B cell (primary cell): Measurements from ENCODE around the gene QRICH2. TPM values are rescaled to one million over a fixed set of nuclear protein-coding genes. Genes with fewer than 3 reads are reported as not detected.

ENCODE experiments used
- ATAC-seq: fragments of 200-7000 bp; cut with Tn5 transposase; one replicate; pipeline ENCODE4 v1.10.0; 2021; ENCODE audit warnings: low read depth, mild to moderate bottlenecking, moderate number of reproducible peaks, moderate library complexity
- CTCF ChIA-PET: fragments of 350-600 bp; sonication (Branson Sonifier 250); formaldehyde crosslinking; loops from one replicate; lab custom pipeline; 2021; ENCODE audit warnings: antibody characterized with exemption, inconsistent platforms; lab: Charles Lee
- POLR2A ChIA-PET: fragments of 350-600 bp; sonication (Branson Sonifier 250); formaldehyde crosslinking; loops from one replicate; lab custom pipeline; 2021; ENCODE audit warnings: antibody characterized with exemption; lab: Charles Lee
- DNase-seq: peaks from one replicate; pipeline ENCODE4 v3.0.0; 2013
- H2AFZ ChIP-seq: 2 replicates; pipeline ENCODE4 v1.6.1; 2012; ENCODE audit warnings: mild to moderate bottlenecking, low read depth, low read length; ENCODE audit not compliant: insufficient read depth, poor library complexity, severe bottlenecking
- H3K27ac ChIP-seq, 2 donors: 1 replicate in 1 of 2; 2 replicates in 1 of 2; pipeline ENCODE4 v1.5.1; 2012 to 2013; ENCODE audit warnings: low read length in 2 of 2, mild to moderate bottlenecking in 2 of 2, moderate library complexity in 1 of 2
- H3K27me3 ChIP-seq, 4 experiments: fragments of 200-600 bp in 1 of 4; sonication (generic) in 1 of 4; replicated peaks in 1 of 4; 1 replicate in 2 of 4; 2 replicates in 2 of 4; pipeline versions ENCODE4 v1.6.1 to v1.7.0; 2013 to 2016; ENCODE audit warnings: low read length in 3 of 4, mild to moderate bottlenecking in 2 of 4, mixed read lengths in 1 of 4, moderate library complexity in 1 of 4; ENCODE audit not compliant: insufficient read depth in 4 of 4, control insufficient read depth in 3 of 4; ENCODE audit errors: control extremely low read depth in 1 of 4
- H3K36me3 ChIP-seq, 2 experiments: replicated peaks in 1 of 2; 1 replicate in 1 of 2; 2 replicates in 1 of 2; pipeline versions ENCODE4 v1.6.1 to v1.7.1; 2013; ENCODE audit warnings: low read length in 1 of 2; ENCODE audit not compliant: insufficient read depth in 2 of 2, control insufficient read depth in 1 of 2; ENCODE audit errors: control extremely low read depth in 1 of 2, extremely low read depth in 1 of 2
- H3K4me1 ChIP-seq, 2 donors: fragments of 200-600 bp in 1 of 2; sonication (generic) in 1 of 2; 1 replicate in 1 of 2; 2 replicates in 1 of 2; pipeline versions ENCODE4 v1.5.1 to v1.6.1; 2013 to 2017; ENCODE audit warnings: low read length in 2 of 2; ENCODE audit not compliant: control insufficient read depth in 2 of 2, insufficient read depth in 2 of 2
- H3K4me2 ChIP-seq: replicated peaks from 2 replicates; pipeline ENCODE3; 2012; ENCODE audit warnings: mild to moderate bottlenecking, low read depth, low read length; ENCODE audit not compliant: poor library complexity, severe bottlenecking
- H3K4me3 ChIP-seq, 5 experiments: fragments of 200-600 bp in 1 of 5; sonication (generic) in 1 of 5; 1 replicate in 3 of 5; 2 replicates in 2 of 5; pipeline versions ENCODE4 v1.5.1 to v1.7.0; 2011 to 2016; ENCODE audit warnings: low read length in 4 of 5, mild to moderate bottlenecking in 4 of 5, low read depth in 2 of 5, control low read depth in 1 of 5, moderate library complexity in 1 of 5; ENCODE audit not compliant: insufficient read depth in 1 of 5; ENCODE audit errors: control extremely low read depth in 1 of 5, extremely low read depth in 1 of 5
- H3K79me2 ChIP-seq: fragments of 200-600 bp; sonication (generic); one replicate; pipeline ENCODE4 v1.6.0; 2016; ENCODE audit warnings: low read length; ENCODE audit not compliant: control insufficient read depth, insufficient read depth
- H3K9ac ChIP-seq: fragments of 200-600 bp; sonication (generic); 2 replicates; pipeline ENCODE4 v1.6.1; 2017; ENCODE audit warnings: mild to moderate bottlenecking, low read length, moderate library complexity
- H3K9me3 ChIP-seq, 3 donors: one replicate each; pipeline versions ENCODE4 v1.6.1 to v1.7.1; 2013; ENCODE audit warnings: low read length in 2 of 3; ENCODE audit not compliant: control insufficient read depth in 2 of 3, insufficient read depth in 1 of 3; ENCODE audit errors: control extremely low read depth in 1 of 3
- H4K20me1 ChIP-seq: 2 replicates; pipeline ENCODE4 v1.6.0; 2012; ENCODE audit warnings: mild to moderate bottlenecking, low read length; ENCODE audit not compliant: insufficient read depth, control insufficient read depth, poor library complexity, severe bottlenecking
- H3K27ac Mint-ChIP-seq: one replicate; pipeline ENCODE4 v1.8.0; 2021; ENCODE audit warnings: mixed read lengths
- H3K27me3 Mint-ChIP-seq: one replicate; pipeline ENCODE4 v1.8.0; 2021; ENCODE audit warnings: mixed read lengths
- H3K4me1 Mint-ChIP-seq: one replicate; pipeline ENCODE4 v1.8.0; 2021; ENCODE audit warnings: mixed read lengths
- H3K4me3 Mint-ChIP-seq: one replicate; pipeline ENCODE4 v1.8.0; 2021; ENCODE audit warnings: mixed read lengths
- H3K9me3 Mint-ChIP-seq: one replicate; pipeline ENCODE4 v1.8.0; 2022; ENCODE audit warnings: mixed read lengths; ENCODE audit not compliant: insufficient read depth
- EZH2 ChIP-seq: IDR thresholded peaks from 2 replicates; pipeline ENCODE4 v1.6.1; 2012; ENCODE audit warnings: borderline replicate concordance, low read depth, mild to moderate bottlenecking, moderate library complexity, low read length; ENCODE audit not compliant: insufficient read depth, poor library complexity, severe bottlenecking
- WGBS: methylation state at CpG from one replicate; pipeline ENCODE4 v1.1.5; 2013; ENCODE audit warnings: missing lambda C conversion rate; ENCODE audit not compliant: insufficient coverage; 5-methylcytosine and 5-hydroxymethylcytosine counted together
- intact Hi-C: fragments of 100-400 bp; cut with micrococcal nuclease; formaldehyde crosslinking; loops from one replicate; pipeline ENCODE4 v1.10.0; 2022
- polyA plus RNA-seq: library from polyadenylated mRNA; depleted of rRNA; stranded (reverse); fragments of >200 nt; gene quantifications from 2 replicates; pipeline ENCODE4 v1.2.3, GENCODE V29; 2012
- total RNA-seq, 2 donors: library from RNA; stranded (reverse); fragments of 120-200 nt in 1 of 2; gene quantifications; 1 replicate in 1 of 2; 2 replicates in 1 of 2; pipeline versions ENCODE4 v1.2.3 to v1.2.4, GENCODE V29; 2013 to 2022
- TF ChIP-seq, protein P1 (sequence below): fragments of 200-600 bp; IDR thresholded peaks from one replicate; pipeline ENCODE4 v1.8.0; 2022; ENCODE audit warnings: antibody characterized with exemption, mild to moderate bottlenecking

QRICH2 gene
- total and polyA plus RNA-seq, 2 donors (not counting 1 experiment from before 2014, with no cell fraction given), result 4.4 to 4.5 TPM

- ATAC-seq (peak; percentile 35), DNase-seq (peak; percentile 88)
- Mint-ChIP-seq H3K9me3 (no peaks in the 10 kb centered on the region), H3K4me1 (peaks cover 59% of the 10 kb centered on the region), H3K4me3 (peak overlapping the region; percentile 15), H3K27me3 (no peaks in the 10 kb centered on the region), H3K27ac (peak overlapping the region; percentile 90)
- ChIA-PET POLR2A (interaction anchor here (0.5 to 5.6 kb wide), 5 partner anchors 10 to 158 kb away, joined by 3 to 44 read pairs (median 4); partner anchors contain the start of gene UBALD2), CTCF (interaction anchor here (0.6 to 16.7 kb wide), 10 partner anchors 8 to 252 kb away, joined by 3 to 435 read pairs (median 4); partner anchors contain the start of gene UBALD2)
- Histone ChIP-seq H3K4me2 (peak overlapping the region; percentile 52), H3K27ac (peak overlapping the region; percentile 58 to 59), H4K20me1 (no peaks in the 10 kb centered on the region), H3K79me2 (no peaks in the 10 kb centered on the region), H3K4me3 (no peak overlapping the region), H3K4me1 (peaks cover 51 to 60% of the 10 kb centered on the region in 2 donors), H3K9ac (no peak overlapping the region), H3K27me3 (no peaks in the 10 kb centered on the region), H3K9me3 (peaks cover 0 to 5% (median 0%) of the 10 kb centered on the region in 3 donors), H3K36me3 (no peaks in the 10 kb centered on the region), H2AFZ (peak overlapping the region; percentile 17)
- WGBS, result 25% methylated on average over 11 of the region's 11 CpGs
- TF ChIP-seq, protein P1, sequence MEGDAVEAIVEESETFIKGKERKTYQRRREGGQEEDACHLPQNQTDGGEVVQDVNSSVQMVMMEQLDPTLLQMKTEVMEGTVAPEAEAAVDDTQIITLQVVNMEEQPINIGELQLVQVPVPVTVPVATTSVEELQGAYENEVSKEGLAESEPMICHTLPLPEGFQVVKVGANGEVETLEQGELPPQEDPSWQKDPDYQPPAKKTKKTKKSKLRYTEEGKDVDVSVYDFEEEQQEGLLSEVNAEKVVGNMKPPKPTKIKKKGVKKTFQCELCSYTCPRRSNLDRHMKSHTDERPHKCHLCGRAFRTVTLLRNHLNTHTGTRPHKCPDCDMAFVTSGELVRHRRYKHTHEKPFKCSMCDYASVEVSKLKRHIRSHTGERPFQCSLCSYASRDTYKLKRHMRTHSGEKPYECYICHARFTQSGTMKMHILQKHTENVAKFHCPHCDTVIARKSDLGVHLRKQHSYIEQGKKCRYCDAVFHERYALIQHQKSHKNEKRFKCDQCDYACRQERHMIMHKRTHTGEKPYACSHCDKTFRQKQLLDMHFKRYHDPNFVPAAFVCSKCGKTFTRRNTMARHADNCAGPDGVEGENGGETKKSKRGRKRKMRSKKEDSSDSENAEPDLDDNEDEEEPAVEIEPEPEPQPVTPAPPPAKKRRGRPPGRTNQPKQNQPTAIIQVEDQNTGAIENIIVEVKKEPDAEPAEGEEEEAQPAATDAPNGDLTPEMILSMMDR, result no peak
- no peak for TF ChIP-seq EZH2
- intact Hi-C loops, result loop anchor here (2.0 to 10.0 kb wide), 2 partner anchors 13 to 219 kb away; no protein-coding TSS in a partner anchor
These were observed 32.0 kb downstream of the QRICH2 start for GRCh38 chr17:76276069-76276431.

GRCh38 chr17:76275382-76276068 lies 32.6 kb downstream of the QRICH2 start:
- ATAC-seq (no peak), DNase-seq (no peak)
- ChIA-PET POLR2A (interaction anchor here (0.5 to 5.6 kb wide), 5 partner anchors 9 to 159 kb away, joined by 3 to 44 read pairs (median 4); partner anchors contain the start of gene UBALD2), CTCF (interaction anchor here (0.7 to 16.7 kb wide), 15 partner anchors 9 to 252 kb away, joined by 3 to 435 read pairs (median 5); partner anchors contain the start of gene UBALD2)
- H3K4me1 ChIP-seq, result peaks cover 56 to 66% of the 10 kb centered on the region in 2 donors
- no peak overlapping the region for H3K9ac ChIP-seq
- Mint-ChIP-seq H3K27me3 (no peaks in the 10 kb centered on the region), H3K4me1 (peaks cover 64% of the 10 kb centered on the region), H3K9me3 (no peaks in the 10 kb centered on the region), H3K27ac (peak overlapping the region; percentile 90), H3K4me3 (peak overlapping the region; percentile 45)
- 88% methylated on average over 19 of the region's 22 CpGs for WGBS
- TF ChIP-seq, protein P1, result no peak
- TF ChIP-seq EZH2, result no peak
- H3K9me3 ChIP-seq, result peaks cover 0 to 5% (median 0%) of the 10 kb centered on the region in 3 donors
- no peaks in the 10 kb centered on the region for H4K20me1 ChIP-seq
- peak overlapping the region; percentile 58 to 59 for H3K27ac ChIP-seq
- no peak overlapping the region for H2AFZ ChIP-seq
- no peaks in the 10 kb centered on the region for H3K79me2 ChIP-seq
- intact Hi-C loops, result loop anchor here (2.0 to 10.0 kb wide), 2 partner anchors 13 to 219 kb away; no protein-coding TSS in a partner anchor
- no peak overlapping the region for H3K4me3 ChIP-seq
- peak overlapping the region; percentile 52 for H3K4me2 ChIP-seq
- H3K27me3 ChIP-seq, result no peaks in the 10 kb centered on the region
- H3K36me3 ChIP-seq, result no peaks in the 10 kb centered on the region
